RPMI7951 (cell line): ENCODE measurements around the gene OR2L2. TPM values are rescaled to one million over a fixed set of nuclear protein-coding genes. Genes with fewer than 3 reads are reported as not detected.
A peak's percentile ranks its signal among the peaks of the same experiment; 100 is the strongest.
"Not testable (repeated sequence)": the region's sequence is repeated elsewhere in the genome, so short reads cannot be mapped to it uniquely, and the experiment has no call there.

Experiments used
- DNase-seq: peaks from one replicate; pipeline ENCODE4 v3.0.0-alpha.2; 2012; ENCODE audit warnings: low read depth
- total RNA-seq: library from RNA; depleted of rRNA; stranded (reverse); fragments of >200 nt; shearing (Covaris generic); gene quantifications from 2 replicates; pipeline ENCODE4 v1.2.3, GENCODE V29; 2014; rRNA removed

OR2L2 gene, protein sequence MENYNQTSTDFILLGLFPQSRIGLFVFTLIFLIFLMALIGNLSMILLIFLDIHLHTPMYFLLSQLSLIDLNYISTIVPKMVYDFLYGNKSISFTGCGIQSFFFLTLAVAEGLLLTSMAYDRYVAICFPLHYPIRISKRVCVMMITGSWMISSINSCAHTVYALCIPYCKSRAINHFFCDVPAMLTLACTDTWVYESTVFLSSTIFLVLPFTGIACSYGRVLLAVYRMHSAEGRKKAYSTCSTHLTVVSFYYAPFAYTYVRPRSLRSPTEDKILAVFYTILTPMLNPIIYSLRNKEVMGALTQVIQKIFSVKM
- total RNA-seq: not detected in 2 replicates

DNA sequence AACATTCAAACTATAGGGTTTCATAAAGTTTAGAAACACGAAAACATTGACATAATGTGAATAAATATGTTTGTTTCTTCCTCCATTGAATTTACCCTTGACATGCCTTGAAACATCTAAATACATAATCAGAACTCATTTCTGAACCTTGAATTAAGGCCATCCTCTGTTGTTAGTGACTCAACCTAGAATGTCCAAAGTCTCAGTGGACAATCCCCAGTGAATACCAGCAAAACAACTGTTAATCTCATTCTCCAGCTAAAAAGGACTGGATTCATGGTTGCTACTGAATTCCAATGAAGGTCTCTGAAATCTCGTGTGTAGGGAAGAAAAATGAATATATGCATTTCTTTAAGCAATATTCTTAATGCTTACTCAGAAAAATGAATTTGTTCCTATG is at the start of gene OR2L2:
Gene OR2L2 (plus strand): TSS at position 301 of the 400 bp plus-strand sequence. CDS start 8,198 bp downstream, outside the sequence.
- DNase-seq: no peak

DNA sequence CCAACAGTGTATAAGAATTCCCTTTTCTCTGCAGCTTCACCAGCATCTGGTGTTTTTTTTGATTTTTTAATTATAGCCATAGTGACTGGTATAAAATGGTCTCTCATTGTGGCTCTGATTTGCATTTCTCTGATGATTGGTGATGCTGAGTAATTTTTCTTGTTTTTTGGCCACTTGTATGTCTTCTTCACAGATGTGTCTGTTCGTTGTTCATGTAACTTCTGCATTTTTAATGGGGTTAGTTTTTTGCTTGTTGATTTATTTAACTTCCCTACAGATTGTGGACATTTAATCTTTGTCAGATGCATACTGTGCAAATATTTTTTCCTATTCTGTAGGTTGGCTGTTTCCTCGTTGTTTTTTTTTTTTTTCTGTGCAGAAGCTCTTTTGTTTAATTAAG is 36.9 kb upstream of the OR2L2 start:
- DNase-seq: no peak

DNA sequence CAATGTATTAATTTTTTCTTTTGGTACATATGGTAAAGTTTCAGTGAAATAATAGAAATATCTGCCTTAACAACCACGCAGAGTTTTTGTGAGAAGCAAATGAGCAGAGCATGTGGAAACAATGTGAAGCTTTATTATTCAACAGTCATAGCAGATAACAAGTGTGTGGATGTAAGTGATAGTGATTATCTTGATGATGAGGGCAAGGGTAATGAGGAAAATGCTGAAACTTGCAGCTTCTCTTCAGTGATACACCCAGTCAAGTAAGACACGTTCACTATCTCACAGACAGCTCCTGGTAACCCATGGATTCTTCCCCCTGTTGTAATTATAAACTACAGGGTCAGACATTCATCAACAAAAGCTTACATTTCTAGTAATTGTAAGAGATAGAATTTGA is 31.1 kb upstream of the OR2L2 start:
- no peak for DNase-seq

DNA sequence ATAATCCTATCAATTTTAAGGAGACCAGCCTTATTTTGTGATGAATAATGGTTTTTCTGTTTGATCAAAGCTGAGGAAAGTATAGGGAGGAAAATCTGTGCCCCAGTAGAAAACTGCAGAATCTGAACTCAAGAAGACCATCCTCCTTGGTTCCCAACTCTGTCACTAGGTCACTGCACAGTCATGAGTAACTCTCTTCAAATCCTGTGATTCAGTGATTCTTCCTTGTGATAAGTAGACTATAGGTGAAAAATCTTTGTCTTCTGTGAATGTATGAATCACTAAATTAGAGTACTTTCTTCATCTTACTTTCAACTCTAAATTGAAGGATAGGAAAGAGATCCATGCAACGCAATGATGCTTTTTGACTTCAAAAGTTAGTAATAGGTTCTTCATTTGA is 29.7 kb upstream of the OR2L2 start:
- no peak for DNase-seq

DNA sequence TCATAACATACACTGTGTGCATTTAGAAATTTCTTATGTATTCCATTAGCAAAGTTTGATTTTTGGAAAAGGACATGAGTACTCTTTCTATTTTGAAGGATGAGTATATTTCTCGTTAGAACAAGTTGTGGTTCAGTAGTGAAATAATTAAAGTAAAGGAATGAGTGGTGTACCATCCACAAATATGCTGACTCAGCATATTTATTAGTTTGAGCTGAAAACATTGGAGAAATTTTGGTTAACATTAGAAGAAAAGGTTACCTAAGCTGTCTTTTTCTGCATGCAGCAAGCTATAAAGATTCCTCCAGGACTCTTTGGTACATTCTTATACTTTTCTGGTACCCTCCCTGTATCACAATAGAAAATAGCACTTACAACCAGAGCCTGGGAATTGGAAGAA is 22.1 kb upstream of the OR2L2 start:
- no peak for DNase-seq

DNA sequence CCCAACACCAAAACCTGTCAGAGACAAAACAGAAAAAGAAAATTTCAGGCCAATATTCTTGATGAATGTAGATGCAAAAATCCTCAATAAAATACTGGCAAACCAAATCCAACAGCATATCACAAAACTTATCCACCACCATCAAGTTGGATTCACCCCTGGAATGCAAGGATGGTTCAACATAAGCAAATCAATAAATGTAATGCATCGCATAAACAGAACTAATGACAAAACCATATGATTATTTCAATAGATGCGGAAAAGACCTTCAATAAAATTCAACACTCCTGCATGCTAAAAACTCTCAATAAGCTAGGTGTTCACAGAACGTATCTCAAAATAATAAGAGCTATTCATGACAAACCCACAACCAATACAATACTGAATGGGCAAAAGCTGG is 20.2 kb upstream of the OR2L2 start:
- DNase-seq: no peak

DNA sequence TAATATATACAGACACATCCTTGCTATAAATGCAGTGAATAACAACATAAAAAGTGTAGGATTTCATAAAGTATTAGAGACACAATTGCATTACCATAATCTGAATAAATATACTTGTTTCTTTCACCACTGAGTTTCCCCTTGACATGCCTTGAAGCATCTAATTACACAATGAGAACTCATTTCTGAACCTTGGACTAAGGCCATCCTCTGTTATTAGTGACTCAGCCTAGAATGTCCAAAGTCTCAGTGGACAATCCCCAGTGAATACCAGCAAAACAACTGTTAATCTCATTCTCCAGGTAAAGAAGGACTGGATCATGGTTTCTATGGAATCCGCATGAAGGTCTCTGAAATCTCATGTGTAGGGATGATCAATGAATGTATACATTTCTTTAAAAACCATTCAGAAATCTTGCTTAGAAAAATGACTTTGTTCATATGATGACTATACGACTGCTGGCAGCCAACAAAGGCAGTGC is 16.6 kb upstream of the OR2L2 start, which contains the start of gene OR2L5:
Gene OR2L5 (plus strand): TSS at position 432 of the 482 bp plus-strand sequence. CDS start 8,288 bp downstream, outside the sequence.
- no peak for DNase-seq

DNA sequence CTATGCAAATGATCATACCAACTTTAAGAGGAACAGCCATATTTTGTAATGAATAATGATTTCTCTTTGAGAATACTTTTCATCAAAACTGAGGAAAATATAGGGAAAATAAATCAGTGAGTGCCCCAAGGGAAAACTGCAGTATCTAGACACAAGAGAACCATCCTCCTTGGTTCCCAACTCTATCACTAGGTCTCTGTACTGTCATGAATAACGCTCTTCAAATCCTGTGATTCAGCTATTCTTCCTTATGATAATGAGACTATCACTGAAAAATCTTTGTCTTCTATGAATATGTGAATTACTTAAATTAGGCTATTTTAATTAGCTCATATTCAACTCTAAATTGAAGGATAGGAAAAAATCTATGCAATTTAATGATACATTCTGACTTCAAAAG is 14.1 kb upstream of the OR2L2 start:
- DNase-seq: no peak

DNA sequence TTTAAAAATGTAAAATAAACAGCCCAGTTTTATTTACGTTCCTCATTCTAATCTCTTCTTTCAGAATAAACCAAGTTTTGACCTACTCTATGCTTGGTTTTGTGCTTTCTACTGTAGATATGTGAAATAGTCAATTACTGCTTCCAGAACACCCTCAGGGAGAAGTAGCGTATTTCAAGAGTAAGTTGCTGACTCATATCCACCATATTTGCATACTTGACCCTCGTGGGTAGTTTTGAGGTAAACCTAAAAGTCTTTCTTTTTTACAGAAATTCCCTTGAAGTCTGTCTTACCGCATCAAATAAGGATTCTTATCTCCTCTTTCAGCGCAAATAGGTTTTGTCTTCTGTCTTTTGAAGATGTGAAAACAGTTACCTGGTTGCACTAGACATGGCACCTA is 15.3 kb downstream of the OR2L2 start:
- DNase-seq: peak; percentile 4

DNA sequence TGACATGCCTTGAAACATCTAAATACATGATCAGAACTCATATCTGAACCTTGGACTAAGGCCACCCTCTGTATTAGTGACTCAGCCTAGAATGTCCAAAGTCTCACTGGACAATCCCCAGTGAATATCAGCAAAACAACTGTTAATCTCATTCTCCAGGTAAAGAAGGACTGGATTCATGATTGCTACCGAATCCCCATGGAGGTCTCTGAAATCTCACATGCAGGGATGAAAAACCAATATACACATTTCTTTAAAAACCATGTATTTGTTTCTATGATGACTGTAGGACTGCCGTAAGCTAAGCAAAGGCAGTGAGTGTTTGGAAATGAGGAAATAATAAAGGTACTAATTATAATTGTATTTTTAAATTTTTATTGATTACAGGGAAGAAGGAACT is 16.7 kb downstream of the OR2L2 start, which contains the start of gene OR2L3:
Gene OR2L3 (plus strand): TSS at position 301 of the 400 bp plus-strand sequence. CDS start 13,846 bp downstream, outside the sequence.
- no peak for DNase-seq

DNA sequence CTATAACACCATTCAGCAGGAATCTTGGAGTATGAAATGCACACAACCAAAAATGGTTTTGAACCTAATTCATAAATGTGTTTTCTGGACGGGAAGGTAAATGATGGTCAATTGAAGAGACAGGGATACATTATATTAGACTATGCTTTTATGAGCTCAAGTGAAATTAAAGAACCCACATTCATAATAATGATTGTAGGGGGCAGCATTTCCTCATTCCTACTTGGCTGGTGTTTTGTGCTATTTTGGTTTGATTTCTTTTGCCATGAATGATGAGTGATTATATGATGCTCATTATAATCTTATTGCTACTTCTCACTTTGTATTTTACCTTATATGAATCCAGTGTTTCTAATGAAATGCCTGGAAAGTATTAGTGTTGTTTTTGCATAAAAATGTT is 17.1 kb downstream of the OR2L2 start:
- no peak for DNase-seq

DNA sequence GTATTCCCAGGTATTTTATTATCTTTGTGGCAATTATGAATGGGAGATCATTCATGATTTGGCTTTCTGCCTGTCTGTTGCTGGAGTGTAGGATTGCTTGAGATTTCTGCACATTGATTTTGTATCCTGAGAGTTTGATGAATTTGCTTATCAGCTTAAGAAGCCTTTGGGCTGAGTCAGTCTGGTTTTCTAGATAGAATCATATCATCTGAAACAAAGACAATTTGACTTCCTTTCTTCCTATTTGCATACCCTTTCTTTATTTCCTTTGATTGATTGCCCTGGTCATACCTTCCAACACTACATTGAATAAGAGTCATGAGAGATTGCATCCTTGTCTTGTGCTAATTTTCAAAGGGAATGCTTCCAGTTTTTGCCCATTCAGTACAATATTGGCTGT is 24.8 kb downstream of the OR2L2 start:
- no peak for DNase-seq

DNA sequence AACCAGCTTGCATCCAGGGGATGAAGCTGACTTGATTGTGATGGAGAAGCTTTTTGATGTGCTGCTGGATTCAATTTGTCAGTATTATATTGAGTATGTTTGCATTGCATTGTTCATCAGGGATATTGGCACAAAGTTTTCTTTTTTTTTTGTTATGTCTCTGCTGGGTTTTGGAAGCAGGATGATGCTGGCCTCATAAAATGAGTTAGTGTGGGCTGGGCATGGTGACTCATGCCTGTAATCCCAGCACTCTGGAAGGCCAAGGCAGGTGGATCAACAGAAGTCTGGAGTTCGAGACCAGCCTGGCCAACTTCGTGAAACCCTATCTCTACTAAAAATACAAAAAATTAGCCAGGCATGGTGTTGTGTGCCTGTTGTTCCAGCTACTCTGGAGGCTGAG is 25.4 kb downstream of the OR2L2 start:
- DNase-seq: no peak

DNA sequence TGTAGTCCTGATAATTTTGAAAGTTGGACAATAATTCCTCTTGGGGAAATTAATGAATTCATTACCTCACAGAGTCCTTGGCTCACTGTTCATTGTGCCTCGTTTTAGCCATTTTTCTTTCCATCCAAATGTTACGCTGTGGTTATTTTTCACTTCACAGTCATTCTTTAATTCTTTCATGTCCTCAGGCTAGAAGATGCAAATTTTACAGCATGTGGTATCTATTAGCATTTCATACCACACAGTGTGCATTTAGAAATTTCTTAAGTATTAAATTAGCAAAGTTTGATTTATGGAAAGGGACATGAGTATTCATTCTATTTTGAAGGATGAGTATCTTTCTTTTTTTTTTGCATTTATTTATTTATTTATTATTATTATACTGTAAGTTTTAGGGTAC is 35.2 kb downstream of the OR2L2 start:
- DNase-seq: no peak

DNA sequence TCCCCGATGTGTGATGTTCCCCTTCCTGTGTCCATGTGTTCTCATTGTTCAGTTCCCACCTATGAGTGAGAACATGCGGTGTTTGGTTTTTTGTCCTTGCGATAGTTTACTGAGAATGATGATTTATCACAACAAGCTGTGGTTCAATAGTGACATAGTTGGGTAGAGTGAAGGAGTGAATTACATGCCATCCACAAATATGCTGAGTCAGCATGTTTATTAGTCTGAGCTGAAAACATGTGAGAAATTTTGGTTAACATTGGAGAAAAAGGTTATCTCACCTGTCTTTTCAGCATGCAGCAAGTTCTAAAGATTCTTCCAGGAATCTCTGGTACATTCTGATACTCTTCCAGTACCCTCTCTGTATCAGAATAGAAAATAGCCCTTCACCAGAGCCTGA is 35.7 kb downstream of the OR2L2 start:
- DNase-seq: no peak

DNA sequence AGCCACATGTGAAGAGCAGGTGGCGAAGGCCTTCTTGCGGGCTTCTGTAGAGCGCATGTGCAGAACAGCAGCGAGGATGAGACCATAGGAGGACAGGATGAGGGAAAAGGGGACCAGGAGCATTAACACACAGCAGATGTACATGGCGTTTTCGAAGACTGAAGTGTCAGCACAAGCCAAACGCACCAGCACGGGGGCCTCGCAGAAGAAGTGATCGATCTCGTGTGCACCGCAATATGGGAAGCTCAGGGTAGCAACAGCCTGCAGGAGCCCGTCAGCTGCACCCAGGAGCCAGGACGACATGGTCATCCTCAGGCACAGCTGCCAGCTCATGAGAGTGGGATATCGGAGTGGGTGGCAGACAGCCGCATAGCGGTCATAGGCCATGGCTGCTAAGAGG is 54.0 kb downstream of the OR2L2 start:
- not testable (repeated sequence) for DNase-seq

Other genes starting within 250 kb of the OR2L2 start
- gene OR14A16, start 206.0 kb upstream of the OR2L2 start, total RNA-seq: not detected in 2 replicates
- gene OR11L1, start 188.2 kb upstream of the OR2L2 start, total RNA-seq: not detected in 2 replicates
- gene TRIM58, start 172.9 kb upstream of the OR2L2 start, total RNA-seq: 2.2 and 2.9 TPM in 2 replicates
- gene OR2W3, start 134.5 kb upstream of the OR2L2 start, total RNA-seq: 0.24 TPM in 1 of 2 replicates, not detected in the other
- gene OR2T8, start 109.8 kb upstream of the OR2L2 start, total RNA-seq: 0.29 TPM in 1 of 2 replicates, not detected in the other
- not detected in 2 replicates for gene OR2AJ1, start 105.2 kb upstream of the OR2L2 start, total RNA-seq
- not detected in 2 replicates for gene OR2L8, start 81.2 kb upstream of the OR2L2 start, total RNA-seq
- gene OR2AK2, start 64.8 kb upstream of the OR2L2 start, total RNA-seq: not detected in 2 replicates
- gene OR2L5, start 16.4 kb upstream of the OR2L2 start, total RNA-seq: not detected in 2 replicates
- not detected in 2 replicates for gene OR2L3, start 16.8 kb downstream of the OR2L2 start, total RNA-seq
- gene OR2L13, start 65.1 kb downstream of the OR2L2 start, total RNA-seq: not detected in 2 replicates
- gene OR2M5, start 115.1 kb downstream of the OR2L2 start, total RNA-seq: not detected in 2 replicates
- not detected in 2 replicates for gene OR2M2, start 144.8 kb downstream of the OR2L2 start, total RNA-seq
- gene OR2M3, start 167.2 kb downstream of the OR2L2 start, total RNA-seq: not detected in 2 replicates
- 0.20 TPM in 1 of 2 replicates, not detected in the other for gene OR2M4, start 201.3 kb downstream of the OR2L2 start, total RNA-seq
- not detected in 2 replicates for gene OR2T33, start 247.9 kb downstream of the OR2L2 start, total RNA-seq